ENCODE data around the gene HSPA14.

DNA sequence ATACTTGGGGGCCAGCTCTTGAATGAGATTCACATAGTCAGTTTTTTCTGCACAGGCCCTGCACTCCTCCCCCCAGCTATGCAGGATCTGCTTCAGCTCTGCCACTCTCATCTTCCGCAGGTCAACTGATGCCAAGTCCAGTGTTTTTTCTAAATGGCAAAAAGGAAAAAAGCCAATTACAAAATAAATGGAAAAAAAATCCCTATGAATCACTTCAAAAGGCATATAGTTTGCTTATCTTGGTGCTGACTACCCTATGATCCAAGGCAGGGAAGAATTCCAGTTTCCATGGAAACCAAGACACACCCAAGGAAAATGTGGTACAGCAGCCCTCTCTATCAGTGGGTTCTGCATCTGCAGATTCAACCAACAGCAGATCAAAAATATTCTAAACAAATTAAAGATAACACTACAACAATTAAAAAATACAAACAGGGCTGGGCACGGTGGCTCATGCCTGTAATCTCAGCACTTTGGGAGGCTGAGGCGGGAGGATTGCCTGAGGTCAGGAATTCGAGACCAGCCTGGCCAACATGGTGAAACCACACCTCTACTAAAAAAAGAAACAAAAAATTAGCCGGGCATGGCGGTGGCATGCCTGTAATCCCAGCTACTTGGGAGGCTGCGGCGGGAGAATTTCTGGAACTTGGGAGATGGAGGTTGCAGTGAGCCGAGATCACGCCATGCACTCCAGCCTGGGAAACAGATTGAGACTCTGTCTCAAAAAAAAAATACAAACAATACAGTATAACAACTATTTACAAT is 17.9 kb upstream of the HSPA14 start:
- TF ChIP-seq, protein P1, sequence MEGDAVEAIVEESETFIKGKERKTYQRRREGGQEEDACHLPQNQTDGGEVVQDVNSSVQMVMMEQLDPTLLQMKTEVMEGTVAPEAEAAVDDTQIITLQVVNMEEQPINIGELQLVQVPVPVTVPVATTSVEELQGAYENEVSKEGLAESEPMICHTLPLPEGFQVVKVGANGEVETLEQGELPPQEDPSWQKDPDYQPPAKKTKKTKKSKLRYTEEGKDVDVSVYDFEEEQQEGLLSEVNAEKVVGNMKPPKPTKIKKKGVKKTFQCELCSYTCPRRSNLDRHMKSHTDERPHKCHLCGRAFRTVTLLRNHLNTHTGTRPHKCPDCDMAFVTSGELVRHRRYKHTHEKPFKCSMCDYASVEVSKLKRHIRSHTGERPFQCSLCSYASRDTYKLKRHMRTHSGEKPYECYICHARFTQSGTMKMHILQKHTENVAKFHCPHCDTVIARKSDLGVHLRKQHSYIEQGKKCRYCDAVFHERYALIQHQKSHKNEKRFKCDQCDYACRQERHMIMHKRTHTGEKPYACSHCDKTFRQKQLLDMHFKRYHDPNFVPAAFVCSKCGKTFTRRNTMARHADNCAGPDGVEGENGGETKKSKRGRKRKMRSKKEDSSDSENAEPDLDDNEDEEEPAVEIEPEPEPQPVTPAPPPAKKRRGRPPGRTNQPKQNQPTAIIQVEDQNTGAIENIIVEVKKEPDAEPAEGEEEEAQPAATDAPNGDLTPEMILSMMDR (IDR thresholded peaks at IDR 0.05 in 8 of 11, conservative IDR thresholded peaks at IDR 0.05 in 3 of 11): no peak
- no peak for TF ChIP-seq POLR2A (IDR thresholded peaks at IDR 0.05)
